Activated CD4-positive, alpha-beta T cell treated with anti-CD3 and anti-CD28 coated beads for 36 hours (primary cell): ENCODE results near the gene CAMTA1. TPM values are rescaled to one million over a fixed set of nuclear protein-coding genes. Genes with fewer than 3 reads are reported as not detected.

ENCODE experiments used
- ATAC-seq: fragments of 200-7000 bp; cut with Tn5 transposase; one replicate; pipeline ENCODE4 v1.10.0; 2021; ENCODE audit warnings: mild to moderate bottlenecking, moderate library complexity
- CTCF ChIA-PET: fragments of 350-600 bp; sonication (Branson Sonifier 250); formaldehyde crosslinking; loops from one replicate; lab custom pipeline; 2021; ENCODE audit warnings: antibody characterized with exemption; lab: Charles Lee
- POLR2A ChIA-PET: fragments of 350-600 bp; sonication (Branson Sonifier 250); formaldehyde crosslinking; loops from one replicate; lab custom pipeline; 2021; ENCODE audit warnings: antibody characterized with exemption, inconsistent platforms; lab: Charles Lee
- DNase-seq: peaks from one replicate; pipeline ENCODE4 v3.0.0-alpha.2; 2020
- H3K27ac Mint-ChIP-seq: one replicate; pipeline ENCODE4 v1.8.0; 2021; ENCODE audit warnings: mixed read lengths
- H3K27me3 Mint-ChIP-seq: one replicate; pipeline ENCODE4 v1.8.0; 2021; ENCODE audit warnings: mixed read lengths
- H3K36me3 Mint-ChIP-seq: one replicate; pipeline ENCODE4 v1.8.0; 2021; ENCODE audit warnings: low read depth, mixed read lengths
- H3K4me1 Mint-ChIP-seq: one replicate; pipeline ENCODE4 v1.8.0; 2021; ENCODE audit warnings: mixed read lengths
- H3K4me3 Mint-ChIP-seq: one replicate; pipeline ENCODE4 v1.8.0; 2021; ENCODE audit warnings: mild to moderate bottlenecking, moderate library complexity, mixed read lengths
- H3K9me3 Mint-ChIP-seq: one replicate; pipeline ENCODE4 v1.8.0; 2021; ENCODE audit warnings: low read depth, mixed read lengths
- intact Hi-C, 2 experiments: fragments of 100-400 bp; cut with DNase I in 1 of 2; cut with micrococcal nuclease in 1 of 2; formaldehyde crosslinking; loops; one replicate each; pipeline versions ENCODE4 v1.14.2 to v1.15.1; 2022 to 2024; cut with DNase I, micrococcal nuclease
- total RNA-seq, 2 experiments: library from RNA; stranded (reverse); gene quantifications; one replicate each; pipeline ENCODE4 v1.2.3, GENCODE V29; 2021

CAMTA1 gene
- total RNA-seq, 2 experiments from 2014 or later = 62.3 to 76.7 TPM

GRCh38 chr1:7454052-7454815, 669.0 kb downstream of the CAMTA1 start:
- H3K4me1 Mint-ChIP-seq = no peaks in the 10 kb centered on the region
- H3K9me3 Mint-ChIP-seq = no peaks in the 10 kb centered on the region
- no peak overlapping the region for H3K4me3 Mint-ChIP-seq
- H3K27me3 Mint-ChIP-seq = no peaks in the 10 kb centered on the region
- peak; percentile 31 for DNase-seq
- ChIA-PET POLR2A (no interaction called here), CTCF (interaction anchor here (0.6 to 1.0 kb wide), 2 partner anchors 75 to 193 kb away, joined by 3 read pairs; no protein-coding TSS in a partner anchor)
- no peaks in the 10 kb centered on the region for H3K36me3 Mint-ChIP-seq
- intact Hi-C loops = no loop called here
- ATAC-seq = no peak
- no peak overlapping the region for H3K27ac Mint-ChIP-seq

- ChIA-PET POLR2A (no interaction called here), CTCF (no interaction called here)
- no peak for ATAC-seq
- no peak for DNase-seq
- intact Hi-C loops = no loop called here
- no peak overlapping the region for H3K4me3 Mint-ChIP-seq
- H3K27ac Mint-ChIP-seq = no peak overlapping the region
- H3K36me3 Mint-ChIP-seq = no peaks in the 10 kb centered on the region
- no peaks in the 10 kb centered on the region for H3K4me1 Mint-ChIP-seq
- no peaks in the 10 kb centered on the region for H3K27me3 Mint-ChIP-seq
- no peaks in the 10 kb centered on the region for H3K9me3 Mint-ChIP-seq
Observed at GRCh38 chr1:7454895-7455784, 669.9 kb downstream of the CAMTA1 start.

- H3K9me3 Mint-ChIP-seq = no peaks in the 10 kb centered on the region
- DNase-seq (no peak), ATAC-seq (no peak)
- H3K27me3 Mint-ChIP-seq = no peaks in the 10 kb centered on the region
- no peaks in the 10 kb centered on the region for H3K36me3 Mint-ChIP-seq
- intact Hi-C loops = no loop called here
- no peak overlapping the region for H3K27ac Mint-ChIP-seq
- no peaks in the 10 kb centered on the region for H3K4me1 Mint-ChIP-seq
- CTCF ChIA-PET = no interaction called here
- POLR2A ChIA-PET = no interaction called here
- no peak overlapping the region for H3K4me3 Mint-ChIP-seq
Observed at GRCh38 chr1:7455796-7456721, 670.8 kb downstream of the CAMTA1 start.

- intact Hi-C loops = no loop called here
- no peak overlapping the region for H3K27ac Mint-ChIP-seq
- ATAC-seq (no peak), DNase-seq (no peak)
- POLR2A ChIA-PET = no interaction called here
- no peaks in the 10 kb centered on the region for H3K9me3 Mint-ChIP-seq
- no peak overlapping the region for H3K4me3 Mint-ChIP-seq
- H3K27me3 Mint-ChIP-seq = no peaks in the 10 kb centered on the region
- CTCF ChIA-PET = no interaction called here
- H3K36me3 Mint-ChIP-seq = no peaks in the 10 kb centered on the region
- H3K4me1 Mint-ChIP-seq = no peaks in the 10 kb centered on the region
Observed at GRCh38 chr1:7456722-7457082, 671.4 kb downstream of the CAMTA1 start.

GRCh38 chr1:7457811-7458210, 672.6 kb downstream of the CAMTA1 start:
- ChIA-PET POLR2A (no interaction called here), CTCF (no interaction called here)
- DNase-seq (no peak), ATAC-seq (no peak)
- Mint-ChIP-seq H3K27ac (no peak overlapping the region), H3K36me3 (no peaks in the 10 kb centered on the region), H3K9me3 (no peaks in the 10 kb centered on the region), H3K27me3 (no peaks in the 10 kb centered on the region), H3K4me3 (no peak overlapping the region), H3K4me1 (no peaks in the 10 kb centered on the region)
- intact Hi-C loops = no loop called here

- Mint-ChIP-seq H3K4me1 (no peaks in the 10 kb centered on the region), H3K27me3 (no peaks in the 10 kb centered on the region), H3K9me3 (no peaks in the 10 kb centered on the region), H3K27ac (no peak overlapping the region), H3K36me3 (no peaks in the 10 kb centered on the region), H3K4me3 (no peak overlapping the region)
- ChIA-PET CTCF (no interaction called here), POLR2A (no interaction called here)
- intact Hi-C loops = no loop called here
- no peak for DNase-seq
- no peak for ATAC-seq
Observed at GRCh38 chr1:7458946-7459345, 673.7 kb downstream of the CAMTA1 start.

- no peaks in the 10 kb centered on the region for H3K36me3 Mint-ChIP-seq
- no peaks in the 10 kb centered on the region for H3K9me3 Mint-ChIP-seq
- H3K4me3 Mint-ChIP-seq = no peak overlapping the region
- ChIA-PET POLR2A (no interaction called here), CTCF (no interaction called here)
- H3K27ac Mint-ChIP-seq = no peak overlapping the region
- no peaks in the 10 kb centered on the region for H3K27me3 Mint-ChIP-seq
- no peak for DNase-seq
- H3K4me1 Mint-ChIP-seq = no peaks in the 10 kb centered on the region
- intact Hi-C loops = no loop called here
- ATAC-seq = no peak
Observed at GRCh38 chr1:7459914-7460313, 674.7 kb downstream of the CAMTA1 start.

GRCh38 chr1:7460807-7461206, 675.6 kb downstream of the CAMTA1 start:
- no peak for DNase-seq
- ChIA-PET POLR2A (no interaction called here), CTCF (no interaction called here)
- Mint-ChIP-seq H3K9me3 (no peaks in the 10 kb centered on the region), H3K4me1 (no peaks in the 10 kb centered on the region), H3K36me3 (no peaks in the 10 kb centered on the region), H3K27me3 (no peaks in the 10 kb centered on the region), H3K4me3 (no peak overlapping the region), H3K27ac (no peak overlapping the region)
- intact Hi-C loops = no loop called here
- no peak for ATAC-seq

GRCh38 chr1:7462617-7463016, 677.4 kb downstream of the CAMTA1 start:
- no peaks in the 10 kb centered on the region for H3K27me3 Mint-ChIP-seq
- H3K4me1 Mint-ChIP-seq = no peaks in the 10 kb centered on the region
- H3K4me3 Mint-ChIP-seq = no peak overlapping the region
- intact Hi-C loops = no loop called here
- ChIA-PET CTCF (no interaction called here), POLR2A (no interaction called here)
- H3K27ac Mint-ChIP-seq = no peak overlapping the region
- no peaks in the 10 kb centered on the region for H3K9me3 Mint-ChIP-seq
- no peaks in the 10 kb centered on the region for H3K36me3 Mint-ChIP-seq
- no peak for DNase-seq
- ATAC-seq = no peak

- POLR2A ChIA-PET = no interaction called here
- no peak for ATAC-seq
- no peaks in the 10 kb centered on the region for H3K4me1 Mint-ChIP-seq
- no peaks in the 10 kb centered on the region for H3K27me3 Mint-ChIP-seq
- no peaks in the 10 kb centered on the region for H3K36me3 Mint-ChIP-seq
- no peak overlapping the region for H3K4me3 Mint-ChIP-seq
- no peak for DNase-seq
- intact Hi-C loops = no loop called here
- no peak overlapping the region for H3K27ac Mint-ChIP-seq
- no peaks in the 10 kb centered on the region for H3K9me3 Mint-ChIP-seq
- CTCF ChIA-PET = no interaction called here
Observed at GRCh38 chr1:7463526-7463925, 678.3 kb downstream of the CAMTA1 start.

- DNase-seq (no peak), ATAC-seq (no peak)
- Mint-ChIP-seq H3K9me3 (no peaks in the 10 kb centered on the region), H3K4me1 (no peaks in the 10 kb centered on the region), H3K27ac (no peak overlapping the region), H3K4me3 (no peak overlapping the region), H3K36me3 (no peaks in the 10 kb centered on the region), H3K27me3 (no peaks in the 10 kb centered on the region)
- intact Hi-C loops = no loop called here
- POLR2A ChIA-PET = no interaction called here
- CTCF ChIA-PET = no interaction called here
Observed at GRCh38 chr1:7464736-7465135, 679.5 kb downstream of the CAMTA1 start.
